ENCODE data around the gene AUTS2. TPM values are rescaled to one million over a fixed set of nuclear protein-coding genes. Genes with fewer than 3 reads are reported as not detected.

AUTS2 gene
- total and polyA plus RNA-seq, 2 experiments from 2014 or later = 32.0 to 91.0 TPM

GRCh38 chr7:69665369-69665768 is 67.1 kb downstream of the AUTS2 start:
- TF ChIP-seq JUNB (IDR thresholded peaks at IDR 0.05; ENCODE audit: unreplicated experiment) (no peak), STAT1 (IDR thresholded peaks at IDR 0.05; ENCODE audit: unreplicated experiment) (no peak), NANOG (IDR thresholded peaks at IDR 0.05; ENCODE audit: borderline replicate concordance) (no peak), ZNF114 (CRISPR knock-in tag; IDR thresholded peaks at IDR 0.05) (no peak), EZH2 (IDR thresholded peaks at IDR 0.05; ENCODE audit: low read depth, unreplicated experiment) (no peak), ZNF331 (CRISPR knock-in tag; IDR thresholded peaks at IDR 0.05; ENCODE audit: low read depth) (no peak), REST (IDR thresholded peaks at IDR 0.05; ENCODE audit: unreplicated experiment) (no peak), ZNF462 (CRISPR knock-in tag; IDR thresholded peaks at IDR 0.05) (no peak), ETS1 (IDR thresholded peaks at IDR 0.05) (no peak), POLR2AphosphoS5 (IDR thresholded peaks at IDR 0.05; ENCODE audit: low read depth) (no peak), CREB1 (CRISPR knock-in tag; IDR thresholded peaks at IDR 0.05; ENCODE audit: low read depth) (no peak)
- TF ChIP-seq, protein P1, sequence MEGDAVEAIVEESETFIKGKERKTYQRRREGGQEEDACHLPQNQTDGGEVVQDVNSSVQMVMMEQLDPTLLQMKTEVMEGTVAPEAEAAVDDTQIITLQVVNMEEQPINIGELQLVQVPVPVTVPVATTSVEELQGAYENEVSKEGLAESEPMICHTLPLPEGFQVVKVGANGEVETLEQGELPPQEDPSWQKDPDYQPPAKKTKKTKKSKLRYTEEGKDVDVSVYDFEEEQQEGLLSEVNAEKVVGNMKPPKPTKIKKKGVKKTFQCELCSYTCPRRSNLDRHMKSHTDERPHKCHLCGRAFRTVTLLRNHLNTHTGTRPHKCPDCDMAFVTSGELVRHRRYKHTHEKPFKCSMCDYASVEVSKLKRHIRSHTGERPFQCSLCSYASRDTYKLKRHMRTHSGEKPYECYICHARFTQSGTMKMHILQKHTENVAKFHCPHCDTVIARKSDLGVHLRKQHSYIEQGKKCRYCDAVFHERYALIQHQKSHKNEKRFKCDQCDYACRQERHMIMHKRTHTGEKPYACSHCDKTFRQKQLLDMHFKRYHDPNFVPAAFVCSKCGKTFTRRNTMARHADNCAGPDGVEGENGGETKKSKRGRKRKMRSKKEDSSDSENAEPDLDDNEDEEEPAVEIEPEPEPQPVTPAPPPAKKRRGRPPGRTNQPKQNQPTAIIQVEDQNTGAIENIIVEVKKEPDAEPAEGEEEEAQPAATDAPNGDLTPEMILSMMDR (conservative IDR thresholded peaks at IDR 0.05; ENCODE audit: low read depth in 2 of 2) = no peak
- Histone ChIP-seq H3K27me3 (ENCODE audit: insufficient read depth) (no peaks in the 10 kb centered on the region), H3K79me2 (replicated peaks; ENCODE audit: insufficient read depth) (no peaks in the 10 kb centered on the region), H3K27ac (ENCODE audit: low read depth) (no peak overlapping the region), H3F3A (replicated peaks; ENCODE audit: low read depth) (no peaks in the 10 kb centered on the region), H4K20me1 (replicated peaks; ENCODE audit: insufficient read depth) (no peaks in the 10 kb centered on the region), H3K4me3 (no peak overlapping the region), H3K36me3 (ENCODE audit: insufficient read depth) (no peaks in the 10 kb centered on the region), H3K4me1 (ENCODE audit: insufficient read depth) (0 out of 2 replicates have a peak, but pooled peaks cover 6% of the 10 kb centered on the region), H3K9me2 (ENCODE audit: insufficient read depth) (no peaks in the 10 kb centered on the region), H2AFZ (no peak overlapping the region), H3K4me2 (no peak overlapping the region)
- Mint-ChIP-seq H3K27ac (no peak overlapping the region), H3K36me3 (ENCODE audit: low read depth) (no peaks in the 10 kb centered on the region), H3K9me3 (no peaks in the 10 kb centered on the region), H3K4me1 (peaks cover 16% of the 10 kb centered on the region), H3K4me3 (no peak overlapping the region), H3K27me3 (ENCODE audit: insufficient read depth, low read depth, poor library complexity) (peaks cover 2% of the 10 kb centered on the region)
- no peak for DNase-seq (ENCODE audit: low spot score)
- ATAC-seq = no peak

Data from GM23338 (cell line).